ENCODE measurements around the gene PACSIN3.

DNA sequence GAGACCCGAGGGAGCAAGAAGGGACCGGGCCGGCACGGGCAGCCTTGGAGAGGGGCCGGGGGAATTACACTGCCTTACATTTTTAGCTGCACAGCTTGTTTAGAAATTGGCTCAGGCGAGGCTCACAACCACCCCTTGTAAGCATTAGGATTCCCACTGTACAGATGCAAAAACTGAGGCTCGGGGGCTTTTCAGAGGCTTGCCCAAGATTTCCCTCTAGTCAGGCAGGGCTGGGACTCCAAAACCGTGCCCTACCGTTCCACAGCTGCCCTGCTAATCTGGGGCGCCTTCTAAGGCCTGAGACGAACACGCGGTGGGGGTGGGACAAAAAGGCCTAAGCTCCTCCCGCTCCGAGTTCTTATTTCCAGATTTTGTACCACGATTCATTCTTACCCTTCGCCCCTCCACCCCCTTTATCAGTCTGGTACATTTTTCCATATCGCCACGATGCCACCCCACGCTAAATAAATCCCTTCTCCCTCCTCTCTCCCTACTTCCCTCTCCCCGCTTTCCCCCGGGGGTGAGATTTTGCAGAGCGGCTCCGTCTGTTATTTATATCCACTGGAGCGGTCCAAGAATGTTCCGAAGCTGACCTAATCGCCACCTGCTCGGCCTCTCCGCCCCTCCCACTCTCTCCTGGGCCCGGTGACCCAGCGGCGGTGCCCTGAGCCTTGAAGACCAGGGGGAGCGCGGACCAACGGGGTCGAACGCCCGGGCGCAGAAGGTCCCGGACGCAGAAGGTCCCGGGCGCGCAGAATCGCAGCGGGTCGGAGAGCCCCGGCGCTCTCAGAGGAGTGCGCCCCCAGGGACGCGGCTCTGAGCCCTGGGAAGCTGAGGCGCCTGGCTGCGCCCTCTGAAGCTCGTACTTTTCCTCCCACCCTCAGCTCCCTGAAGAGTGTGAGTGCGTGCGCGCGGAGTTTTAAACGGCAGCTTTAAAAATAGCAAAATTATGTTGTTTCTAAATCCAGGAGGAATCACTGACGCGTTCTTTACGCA is 764 bp upstream of the PACSIN3 start:
- TF ChIP-seq YY1 (IDR thresholded peaks at IDR 0.05; ENCODE audit: insufficient read depth, insufficient read length) (no peak), ZNF274 (IDR thresholded peaks at IDR 0.05; ENCODE audit: low read depth, low read length) (no peak)
